GM21390 (cell line): ENCODE results near the gene SF3B3.
A peak's percentile ranks its signal among the peaks of the same experiment; 100 is the strongest.

Experiments
- ATAC-seq: cut with Tn5 transposase; IDR thresholded peaks from one replicate; pipeline ENCODE4 v1.9.1; 2021; ENCODE audit not compliant: unreplicated experiment

SF3B3 gene

DNA sequence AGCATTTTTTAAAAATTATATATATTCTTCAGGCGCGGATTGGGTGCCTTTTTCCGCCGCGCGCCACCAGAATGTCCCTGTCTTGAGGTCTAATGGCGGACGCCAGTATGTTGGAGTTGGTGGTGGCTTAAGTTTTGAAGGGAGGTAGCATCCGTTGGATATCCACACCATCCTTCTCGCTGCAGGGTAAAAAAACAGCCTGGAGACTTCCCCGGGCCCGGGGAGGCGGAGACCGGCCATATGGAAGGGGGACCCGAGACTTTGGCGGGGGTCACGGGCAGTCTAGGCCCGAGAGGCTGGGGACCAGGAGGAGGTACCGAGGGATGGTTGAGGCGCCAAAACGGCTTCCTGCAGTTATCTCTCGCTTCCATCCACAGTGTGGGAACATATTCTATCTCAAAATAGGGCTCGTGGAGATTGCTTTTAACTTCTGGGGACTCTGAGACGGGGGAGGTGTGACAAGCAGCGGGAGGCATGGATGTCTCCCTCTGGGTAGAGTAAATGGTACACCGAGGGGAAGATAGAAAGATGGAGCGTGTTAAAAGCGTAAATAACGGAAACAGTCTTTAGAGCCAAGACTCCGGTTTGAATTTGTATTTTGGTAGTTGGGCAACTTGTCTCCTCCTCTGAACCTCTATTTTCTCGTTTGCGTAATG lies at the start of gene SF3B3:
Gene SF3B3, plus strand, starts transcription at position 74 of the 656 bp plus-strand sequence. CDS start 2,841 bp downstream, outside the sequence.
- ATAC-seq: no peak

- ATAC-seq: no peak
Observed at GRCh38 chr16:70474320-70475053, 49.1 kb upstream of the SF3B3 start.

GRCh38 chr16:70475054-70475871 lies 48.4 kb upstream of the SF3B3 start:
- ATAC-seq: no peak

DNA sequence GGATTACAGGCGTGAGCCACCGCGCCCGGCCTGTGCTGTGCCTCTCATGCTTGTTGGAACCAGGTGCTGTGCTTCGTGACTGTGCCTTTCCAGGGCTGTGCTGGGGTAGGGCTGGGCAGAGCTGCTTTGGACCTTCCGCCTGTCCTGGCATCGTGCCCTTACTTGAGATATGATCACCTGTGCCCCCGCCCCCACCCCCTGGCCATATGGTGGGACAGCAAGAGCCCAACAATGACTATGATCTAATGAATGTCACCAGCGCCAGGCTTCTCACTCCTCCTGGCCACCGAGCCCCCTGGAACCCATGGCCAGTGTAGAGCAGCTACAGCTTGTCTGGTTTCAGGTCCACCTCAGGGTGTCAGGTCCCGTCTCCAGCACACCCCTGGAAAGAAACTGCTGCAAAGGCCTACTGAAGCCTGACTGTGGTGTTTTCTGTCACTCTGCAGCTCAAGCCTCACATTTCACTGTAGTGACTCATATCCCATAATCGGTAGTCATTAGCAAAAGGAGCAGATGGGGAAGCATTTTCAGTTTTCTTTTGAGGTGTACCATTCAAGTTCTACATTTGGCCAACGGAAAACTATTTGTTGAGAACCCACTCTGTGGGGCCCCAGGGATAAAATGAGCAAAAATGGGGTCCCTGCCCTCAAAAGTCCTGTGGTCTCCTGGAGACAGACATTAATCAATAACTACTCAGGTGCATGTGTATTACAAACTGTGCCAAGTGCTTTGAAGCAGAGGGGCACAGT lies 47.2 kb upstream of the SF3B3 start:
- ATAC-seq: peak; percentile 89

- no peak for ATAC-seq
Observed at GRCh38 chr16:70478169-70478568, 45.4 kb upstream of the SF3B3 start.

- no peak for ATAC-seq
Observed at GRCh38 chr16:70478912-70479341, 44.7 kb upstream of the SF3B3 start.

- no peak for ATAC-seq
Observed at GRCh38 chr16:70480127-70481105, 43.2 kb upstream of the SF3B3 start.

- ATAC-seq: no peak
Observed at GRCh38 chr16:70481929-70482536, 41.6 kb upstream of the SF3B3 start.

DNA sequence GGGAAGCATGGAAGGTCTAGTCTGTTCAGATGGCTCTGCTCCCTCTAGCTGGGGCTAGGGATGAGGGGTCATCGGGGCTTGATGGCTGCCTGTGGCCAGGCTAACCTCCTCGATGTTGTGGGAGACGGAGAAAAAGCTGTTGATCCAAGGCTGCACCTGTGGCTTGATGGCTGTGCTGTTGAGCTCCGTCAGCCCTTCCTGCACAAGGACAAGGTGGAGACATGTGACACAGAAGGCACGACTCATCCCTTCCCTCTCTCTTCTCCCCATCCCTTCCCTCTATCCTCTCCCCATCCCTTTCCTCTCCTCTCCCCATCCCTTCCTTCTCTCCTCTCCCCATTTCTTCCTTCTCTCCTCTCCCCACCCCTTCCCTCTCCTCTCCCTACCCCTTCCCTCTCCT lies 41.0 kb upstream of the SF3B3 start:
- no peak for ATAC-seq

GRCh38 chr16:70483426-70483825 lies 40.2 kb upstream of the SF3B3 start:
- ATAC-seq: no peak

GRCh38 chr16:70484867-70485266 lies 38.7 kb upstream of the SF3B3 start:
- ATAC-seq: no peak

GRCh38 chr16:70490261-70490660 lies 33.4 kb upstream of the SF3B3 start:
- no peak for ATAC-seq

DNA sequence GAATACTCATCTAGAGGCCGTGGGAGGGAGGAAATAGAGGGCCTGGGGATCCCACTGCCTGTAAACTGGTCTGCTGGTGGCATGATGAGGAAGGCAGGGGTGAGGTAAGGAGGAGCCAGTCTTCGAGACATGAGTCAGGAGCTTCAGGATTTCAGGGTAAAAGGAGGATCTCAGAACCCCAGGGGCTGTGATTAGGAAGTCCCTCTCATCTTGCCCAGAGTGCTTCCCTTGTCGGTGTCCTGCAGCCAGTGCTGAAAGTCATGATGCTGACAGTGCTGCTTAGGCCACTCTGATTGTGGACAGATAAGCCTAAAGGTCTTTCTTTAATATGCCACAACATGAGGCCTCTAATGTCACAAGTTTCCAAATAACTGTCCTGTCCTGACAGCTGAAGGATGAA lies 29.8 kb upstream of the SF3B3 start:
- no peak for ATAC-seq

- ATAC-seq: no peak
Observed at GRCh38 chr16:70494202-70494770, 29.3 kb upstream of the SF3B3 start.

DNA sequence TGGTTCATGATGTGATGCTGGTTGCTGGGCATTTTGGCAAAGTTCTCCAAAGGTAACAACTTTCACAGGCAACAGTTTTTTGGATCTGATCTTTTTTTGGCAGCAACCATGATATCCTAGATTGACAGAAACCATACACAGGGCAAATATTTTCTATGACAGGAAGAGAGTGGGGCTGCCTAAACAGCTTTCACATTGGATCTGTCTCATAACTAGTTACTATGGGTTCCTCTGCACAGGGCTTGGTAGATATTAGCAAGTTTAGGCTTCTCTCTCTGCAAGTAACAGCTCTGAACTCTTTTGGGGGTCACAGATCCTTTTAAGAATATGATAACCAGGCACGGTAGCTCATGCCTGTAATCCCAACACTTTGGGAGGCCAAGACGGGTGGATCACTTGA lies 28.8 kb upstream of the SF3B3 start:
- ATAC-seq: no peak

- ATAC-seq: no peak
Observed at GRCh38 chr16:70495425-70496182, 28.0 kb upstream of the SF3B3 start.

- ATAC-seq: no peak
Observed at GRCh38 chr16:70496513-70496912, 27.1 kb upstream of the SF3B3 start.

GRCh38 chr16:70508752-70509151 lies 14.9 kb upstream of the SF3B3 start:
- ATAC-seq: no peak
